HepG2 (cell line): Measurements from ENCODE around the gene ATP6V0A1. TPM values are rescaled to one million over a fixed set of nuclear protein-coding genes. Genes with fewer than 3 reads are reported as not detected.

Source experiments
- ATAC-seq: fragments of 200-7000 bp; cut with Tn5 transposase; 3 replicates; pipeline ENCODE4 v1.9.1; 2020; ENCODE audit warnings: mild to moderate bottlenecking, moderate library complexity
- BruUV-seq: library from RNA; stranded (reverse); fragments of 400-500 nt; replicated peaks from 2 replicates; lab custom pipeline; 2021; lab: Mats Ljungman, UMichigan
- CTCF ChIA-PET: fragments of 300-600 bp; formaldehyde crosslinking; extraction: SDS; loops from one replicate; lab custom pipeline; 2021; ENCODE audit warnings: low total read pairs, inconsistent platforms, low intra/inter-chr PET ratio; lab: Yijun Ruan, JAX
- POLR2A ChIA-PET: fragments of 350-600 bp; sonication (Branson Sonifier 250); formaldehyde crosslinking; loops from one replicate; lab custom pipeline; 2020; ENCODE audit warnings: antibody characterized with exemption, inconsistent platforms; lab: Yijun Ruan, JAX
- DNase-seq: peaks from one replicate; pipeline ENCODE4 v3.0.0-alpha.2; 2015; ENCODE audit warnings: low spot score
- FAIRE-seq: peaks from 3 replicates; lab custom pipeline; 2011; peaks lifted over from hg19 to GRCh38; lab: Jason Lieb, UNC
- H2AFZ ChIP-seq: one replicate; pipeline ENCODE4 v1.6.1; 2011; ENCODE audit warnings: low read length, inconsistent platforms
- H3K27ac ChIP-seq: fragments of 300-600 bp; 3 replicates; pipeline ENCODE4 v1.8.0; 2011; ENCODE audit warnings: mixed run types, mild to moderate bottlenecking, mixed read lengths, low read length, inconsistent platforms; ENCODE audit not compliant: insufficient read depth; ENCODE audit errors: extremely low read length
- H3K27me3 ChIP-seq, 2 experiments: fragments of 200-600 bp in 1 of 2; 2 replicates in 1 of 2; 3 replicates in 1 of 2; pipeline versions ENCODE4 v1.6.0 to v1.8.0; 2011; ENCODE audit warnings: low read length in 2 of 2, mild to moderate bottlenecking in 2 of 2, moderate library complexity in 2 of 2, inconsistent platforms in 1 of 2; ENCODE audit not compliant: insufficient read depth in 2 of 2, control insufficient read depth in 1 of 2
- H3K36me3 ChIP-seq, 2 experiments: fragments of 200-600 bp in 1 of 2; replicated peaks in 1 of 2; 2 replicates in 1 of 2; 3 replicates in 1 of 2; pipeline versions ENCODE4 v1.5.1 to v1.8.0; 2011; ENCODE audit warnings: low read length in 2 of 2, inconsistent platforms in 1 of 2; ENCODE audit not compliant: insufficient read depth in 2 of 2, control insufficient read depth in 1 of 2
- H3K4me1 ChIP-seq: 2 replicates; pipeline ENCODE4 v1.5.1; 2012; ENCODE audit warnings: low read length, inconsistent platforms; ENCODE audit not compliant: insufficient read depth
- H3K4me2 ChIP-seq: 2 replicates; pipeline ENCODE4 v1.6.0; 2011; ENCODE audit warnings: low read depth, low read length, inconsistent platforms
- H3K4me3 ChIP-seq, 3 experiments: fragments of 200-600 bp in 1 of 3; sonication (generic), shearing (Covaris generic) in 1 of 3; replicated peaks in 1 of 3; 2 replicates each; pipeline ENCODE4 v1.5.1; 2011 to 2016; ENCODE audit warnings: low read length in 3 of 3, inconsistent platforms in 2 of 3, low read depth in 2 of 3, mild to moderate bottlenecking in 2 of 3, control low read depth in 1 of 3, mixed read lengths in 1 of 3; ENCODE audit not compliant: insufficient read depth in 1 of 3
- H3K79me2 ChIP-seq: one replicate; pipeline ENCODE4 v1.6.1; 2011; ENCODE audit warnings: low read length, inconsistent platforms; ENCODE audit not compliant: insufficient read depth
- H3K9ac ChIP-seq: 2 replicates; pipeline ENCODE4 v1.6.0; 2011; ENCODE audit warnings: mild to moderate bottlenecking, low read depth, low read length, inconsistent platforms; ENCODE audit not compliant: insufficient read depth
- H3K9me3 ChIP-seq: 2 replicates; pipeline ENCODE4 v1.5.1; 2012; ENCODE audit warnings: mild to moderate bottlenecking, low read length
- H4K20me1 ChIP-seq: 2 replicates; pipeline ENCODE4 v1.6.0; 2011; ENCODE audit warnings: inconsistent platforms, mild to moderate bottlenecking, low read length, moderate library complexity; ENCODE audit not compliant: insufficient read depth
- ATF2 ChIP-seq: sonication (generic); formaldehyde crosslinking; IDR thresholded peaks from 2 replicates; pipeline ENCODE4 v1.4.0; 2020; ENCODE audit warnings: missing genetic modification reagents
- DPF2 ChIP-seq: sonication (generic); formaldehyde crosslinking; IDR thresholded peaks from 2 replicates; pipeline ENCODE4 v1.4.0; 2020; ENCODE audit warnings: mild to moderate bottlenecking, low read depth, missing genetic modification reagents, borderline replicate concordance
- HIVEP1 ChIP-seq: sonication (generic); formaldehyde crosslinking; IDR thresholded peaks from 2 replicates; pipeline ENCODE4 v1.4.0; 2020; ENCODE audit warnings: mild to moderate bottlenecking, missing genetic modification reagents
- HMGXB3 ChIP-seq: sonication (generic); formaldehyde crosslinking; IDR thresholded peaks from 2 replicates; pipeline ENCODE4 v1.4.0; 2020; ENCODE audit warnings: missing genetic modification reagents, borderline replicate concordance
- ISL2 ChIP-seq: sonication (generic); formaldehyde crosslinking; IDR thresholded peaks from 2 replicates; pipeline ENCODE4 v1.5.0; 2020; ENCODE audit warnings: missing genetic modification reagents
- ISX ChIP-seq: sonication (generic); formaldehyde crosslinking; conservative IDR thresholded peaks from 2 replicates; pipeline ENCODE4 v1.5.0; 2020; ENCODE audit warnings: missing genetic modification reagents
- KLF6 ChIP-seq: IDR thresholded peaks from 2 replicates; pipeline ENCODE4 v1.8.0; 2016; ENCODE audit warnings: missing biosample characterization, missing genetic modification reagents
- POLR2AphosphoS5 ChIP-seq: IDR thresholded peaks from 2 replicates; pipeline ENCODE4 v1.6.1; 2012; ENCODE audit warnings: low read depth, low read length
- POLR2G ChIP-seq: fragments of 200-400 bp; formaldehyde crosslinking; IDR thresholded peaks from 2 replicates; pipeline ENCODE4 v1.6.1; 2018; ENCODE audit warnings: mild to moderate bottlenecking, low read depth, low read length, moderate library complexity
- RAD51 ChIP-seq: fragments of 450-650 bp; IDR thresholded peaks from 2 replicates; pipeline ENCODE4 v1.6.1; 2016; ENCODE audit warnings: borderline replicate concordance
- XRCC5 ChIP-seq: fragments of 200-400 bp; formaldehyde crosslinking; optimal IDR thresholded peaks from 2 replicates; pipeline ENCODE3; 2017; ENCODE audit warnings: mild to moderate bottlenecking, low read length
- ZBTB25 ChIP-seq: IDR thresholded peaks from 2 replicates; pipeline ENCODE4 v1.6.1; 2018; ENCODE audit warnings: missing genetic modification reagents
- ZEB1 ChIP-seq: IDR thresholded peaks from 2 replicates; pipeline ENCODE4 v1.6.1; 2012; ENCODE audit warnings: mild to moderate bottlenecking, low read depth, inconsistent platforms; ENCODE audit not compliant: insufficient replicate concordance
- ZFP91 ChIP-seq: sonication (generic); formaldehyde crosslinking; IDR thresholded peaks from 2 replicates; pipeline ENCODE4 v1.9.0; 2022; ENCODE audit warnings: missing genetic modification reagents, mild to moderate bottlenecking, borderline replicate concordance
- ZNF225 ChIP-seq: sonication (generic); formaldehyde crosslinking; IDR thresholded peaks from 2 replicates; pipeline ENCODE4 v1.4.0; 2020; ENCODE audit warnings: mild to moderate bottlenecking, missing genetic modification reagents
- ZNF605 ChIP-seq: sonication (generic); formaldehyde crosslinking; IDR thresholded peaks from 2 replicates; pipeline ENCODE4 v1.8.0; 2022; ENCODE audit warnings: mild to moderate bottlenecking, missing genetic modification reagents
- ZNF614 ChIP-seq: IDR thresholded peaks from 2 replicates; pipeline ENCODE4 v1.6.1; 2018; ENCODE audit warnings: missing biosample characterization, missing genetic modification reagents, inconsistent platforms, borderline replicate concordance
- WGBS: methylation state at CpG from one replicate; pipeline ENCODE4 v1.1.6; 2017; ENCODE audit warnings: low lambda C conversion rate; 5-methylcytosine and 5-hydroxymethylcytosine counted together
- in situ Hi-C: cut with HindIII; loops from 2 replicates; pipeline ENCODE4 v1.10.0; 2017; ENCODE audit warnings: low pct_unique_long_range_greater_than_20kb; ENCODE audit not compliant: extremely low pct_ligation_motif_present
- intact Hi-C: fragments of 100-400 bp; cut with micrococcal nuclease; formaldehyde crosslinking; loops from one replicate; pipeline ENCODE4 v1.10.0; 2022; ENCODE audit not compliant: unreplicated experiment
- polyA plus RNA-seq, 8 experiments: library from polyadenylated mRNA; depleted of rRNA in 3 of 8; stranded (reverse) in 7 of 8; unstranded in 1 of 8; fragments of >200 nt; fragmentation: Illumina TruSeq in 4 of 8; extraction: Trizol in 4 of 8; gene quantifications; 2 replicates each; pipeline versions ENCODE4 v1.2.1 to v1.2.3, GENCODE V29; 2011 to 2016; ENCODE audit warnings: low read depth in 4 of 8, missing spikeins in 1 of 8, mixed read lengths in 1 of 8; ENCODE audit not compliant: insufficient read depth in 1 of 8
- total RNA-seq, 5 experiments: library from RNA; depleted of rRNA; stranded (reverse); fragments of >200 nt; fragmentation: Illumina TruSeq; extraction: Trizol; gene quantifications; 2 replicates each; pipeline ENCODE4 v1.2.3, GENCODE V29; 2016; ENCODE audit warnings: low read depth in 1 of 5

Gene ATP6V0A1
- total and polyA plus RNA-seq, 2 of the 13 experiments (the other 11 are each of a cell fraction or from before 2014, with no cell fraction given): 27.9 to 54.1 TPM

- intact Hi-C loops (no loop called here), in situ Hi-C loops (no loop called here)
- FAIRE-seq (no peak), ATAC-seq (peak; percentile 74), DNase-seq (peak; percentile 89)
- Histone ChIP-seq H3K79me2 (peaks cover 13% of the 10 kb centered on the region), H3K9me3 (no peaks in the 10 kb centered on the region), H3K4me2 (peak within 1 kb of the TSS; percentile 99), H3K9ac (peak within 1 kb of the TSS; percentile 83), H4K20me1 (no peaks in the 10 kb centered on the region), H3K27me3 (no peaks in the 10 kb centered on the region), H2AFZ (no peak within 1 kb of the TSS), H3K27ac (peak within 1 kb of the TSS; percentile 79), H3K4me3 (peak within 1 kb of the TSS; percentile 54 to 72 (median 66)), H3K36me3 (peaks cover 3 to 5% of the 10 kb centered on the region in 2 experiments; a peak in 1 of 5 replicates), H3K4me1 (peaks cover 62% of the 10 kb centered on the region)
- ChIA-PET POLR2A (interaction anchor here (1.0 to 4.2 kb wide), 27 partner anchors 9 to 261 kb away, joined by 3 to 68 read pairs (median 6); partner anchors contain the start of genes CAVIN1, COASY, HSD17B1 and MLX), CTCF (no interaction called here)
- 0% methylated on average over 2 of the region's 40 CpGs for WGBS
- BruUV-seq: no TSS peak
- TF ChIP-seq KLF6 (CRISPR knock-in tag) (peak; percentile 52; the same call in 1 of the 2 replicates), XRCC5 (peak; percentile 37), HMGXB3 (CRISPR knock-in tag) (peak; percentile 3; the same call in 1 of the 2 replicates), POLR2AphosphoS5 (peak; percentile 81), HIVEP1 (CRISPR knock-in tag) (peak; percentile 54; the same call in 1 of the 2 replicates), ATF2 (no peak), DPF2 (CRISPR knock-in tag) (0 out of 2 replicates have a peak, but pooled peaks have one; percentile 1), ISX (CRISPR knock-in tag) (0 out of 2 replicates have a peak, but pooled peaks have one; percentile 28), ZNF605 (CRISPR knock-in tag) (peak; percentile 88), ZNF225 (CRISPR knock-in tag) (peak; percentile 69; the same call in 1 of the 2 replicates), ISL2 (CRISPR knock-in tag) (peak; percentile 51; the same call in 1 of the 2 replicates), ZFP91 (CRISPR knock-in tag) (no peak), ZNF614 (0 out of 2 replicates have a peak, but pooled peaks have one; percentile 13), ZEB1 (no peak), RAD51 (peak; percentile 71), ZBTB25 (CRISPR knock-in tag) (0 out of 2 replicates have a peak, but pooled peaks have one; percentile 52), POLR2G (peak; percentile 89)
Observed at GRCh38 chr17:42536048-42536371, 77.3 kb downstream of the ATP6V0A1 start, which contains the start of gene NAGLU. Gene NAGLU, plus strand, starts transcription at chr17:42536241. Its CDS starts 32 bp downstream, at chr17:42536273.
